ENCODE data around the gene DEFB127.

- TF ChIP-seq CTCF (IDR thresholded peaks at IDR 0.05): no peak
- TF ChIP-seq POLR2A (IDR thresholded peaks at IDR 0.05): no peak
Measured at GRCh38 chr20:142290-142689, 15.0 kb upstream of the DEFB127 start, which contains the start of gene DEFB126.
